ENCODE data around the gene ANKRD53.

The ANKRD53 gene, protein sequence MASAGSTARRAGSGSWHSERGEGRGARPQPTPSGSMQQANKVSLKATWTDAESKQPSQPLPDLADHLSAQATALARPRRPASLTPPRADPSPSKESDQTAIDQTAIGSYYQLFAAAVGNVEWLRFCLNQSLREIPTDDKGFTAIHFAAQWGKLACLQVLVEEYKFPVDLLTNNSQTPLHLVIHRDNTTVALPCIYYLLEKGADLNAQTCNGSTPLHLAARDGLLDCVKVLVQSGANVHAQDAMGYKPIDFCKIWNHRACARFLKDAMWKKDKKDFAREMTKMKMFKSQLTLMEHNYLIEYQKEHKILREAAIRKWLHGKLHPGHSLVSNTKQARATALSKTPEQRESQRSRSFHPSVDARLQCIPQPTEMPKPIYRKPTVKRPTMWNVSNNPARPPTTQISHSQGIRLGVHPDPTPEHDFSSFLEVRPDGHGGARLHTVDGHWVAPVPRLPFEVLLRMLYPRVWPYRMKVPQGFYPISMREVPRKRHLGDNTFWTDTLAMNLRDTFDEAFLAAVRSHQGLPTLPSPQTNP

DNA sequence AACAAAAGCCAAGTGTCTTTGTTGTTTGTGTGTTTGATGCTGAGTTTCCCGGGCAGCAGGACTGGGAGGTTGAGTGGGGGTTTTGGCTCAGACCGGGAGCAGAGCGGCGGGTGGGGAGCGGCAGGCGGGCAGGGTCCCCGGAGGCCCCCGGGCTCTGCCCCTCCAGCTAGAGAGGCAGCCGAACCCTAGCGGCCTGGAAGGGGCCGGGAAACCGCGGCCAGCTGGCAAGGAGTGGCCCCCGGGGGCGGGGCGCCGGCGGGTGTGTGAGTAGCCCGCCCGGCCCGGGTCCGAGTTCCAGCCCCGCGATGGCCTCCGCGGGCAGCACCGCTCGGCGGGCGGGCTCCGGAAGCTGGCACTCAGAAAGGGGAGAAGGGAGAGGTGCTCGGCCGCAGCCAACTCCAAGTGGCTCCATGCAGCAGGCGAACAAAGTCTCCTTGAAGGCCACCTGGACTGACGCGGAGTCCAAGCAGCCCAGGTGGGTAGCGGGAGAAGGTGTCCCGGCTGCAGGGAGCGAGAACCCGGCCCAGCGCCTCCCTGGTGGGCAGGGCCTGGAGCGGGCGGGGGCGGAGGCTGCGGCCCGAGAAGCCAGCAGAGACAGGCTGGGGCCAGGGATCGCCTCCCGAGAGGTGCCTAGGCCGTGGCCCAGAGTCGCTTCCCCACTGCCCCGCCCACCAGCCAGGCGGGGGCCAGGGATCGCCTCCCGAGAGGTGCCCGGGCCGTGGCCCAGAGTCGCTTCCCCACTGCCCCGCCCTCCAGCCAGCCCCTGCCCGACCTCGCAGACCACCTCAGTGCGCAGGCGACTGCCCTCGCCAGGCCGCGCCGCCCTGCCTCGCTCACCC lies at the start of gene ANKRD53:
ANKRD53 (plus strand) TSS at position 290 of the 839 bp plus-strand sequence; CDS start at position 306, 16 bp downstream.
- no peak for DNase-seq

DNA sequence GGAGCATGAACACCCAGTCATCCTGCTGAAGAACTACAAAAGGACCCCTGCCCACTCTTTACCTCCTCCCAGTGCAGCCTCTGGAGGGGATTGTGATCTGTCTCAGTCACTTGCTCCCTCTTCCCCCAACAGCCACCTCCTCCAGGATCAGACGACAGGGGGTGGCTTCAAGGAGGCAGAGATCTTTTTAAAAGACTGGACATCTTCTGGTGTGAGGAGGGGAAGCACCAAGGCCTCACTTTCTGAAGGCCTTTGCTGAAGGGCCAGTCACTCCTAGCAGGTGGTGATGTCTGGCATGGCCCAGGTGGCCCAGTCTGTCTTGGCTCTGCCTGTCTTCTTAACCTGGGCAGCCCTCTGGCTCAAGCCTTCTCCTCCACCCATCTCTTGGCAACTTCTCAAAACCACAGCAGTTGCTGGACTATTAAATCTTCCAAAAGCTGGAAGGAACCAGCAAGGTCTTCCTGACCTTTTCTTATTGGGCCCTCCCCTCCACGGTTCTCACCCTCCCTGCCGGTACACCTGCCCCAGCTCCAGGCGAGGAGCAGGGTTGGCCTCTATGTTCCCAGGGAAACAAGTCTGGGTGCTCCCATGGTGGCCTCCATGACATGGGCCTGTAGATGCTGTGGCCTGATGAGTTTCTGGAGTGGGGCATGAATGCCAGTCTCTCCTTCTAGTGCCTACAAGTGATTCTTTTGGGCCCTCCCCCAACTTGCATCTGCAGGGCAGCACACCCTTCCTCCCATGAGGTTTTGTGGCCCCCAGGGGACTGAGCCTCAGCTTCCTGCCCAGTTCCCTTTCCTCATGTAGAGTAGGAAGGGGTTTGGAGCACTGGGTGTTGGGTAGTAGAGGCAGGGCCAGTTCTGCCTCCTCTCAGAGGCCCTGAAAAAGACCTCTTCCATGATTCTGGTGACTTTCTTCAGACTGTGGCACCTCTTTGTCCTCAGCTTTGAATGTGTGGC lies 47.8 kb upstream of the ANKRD53 start:
- no peak for DNase-seq

DNA sequence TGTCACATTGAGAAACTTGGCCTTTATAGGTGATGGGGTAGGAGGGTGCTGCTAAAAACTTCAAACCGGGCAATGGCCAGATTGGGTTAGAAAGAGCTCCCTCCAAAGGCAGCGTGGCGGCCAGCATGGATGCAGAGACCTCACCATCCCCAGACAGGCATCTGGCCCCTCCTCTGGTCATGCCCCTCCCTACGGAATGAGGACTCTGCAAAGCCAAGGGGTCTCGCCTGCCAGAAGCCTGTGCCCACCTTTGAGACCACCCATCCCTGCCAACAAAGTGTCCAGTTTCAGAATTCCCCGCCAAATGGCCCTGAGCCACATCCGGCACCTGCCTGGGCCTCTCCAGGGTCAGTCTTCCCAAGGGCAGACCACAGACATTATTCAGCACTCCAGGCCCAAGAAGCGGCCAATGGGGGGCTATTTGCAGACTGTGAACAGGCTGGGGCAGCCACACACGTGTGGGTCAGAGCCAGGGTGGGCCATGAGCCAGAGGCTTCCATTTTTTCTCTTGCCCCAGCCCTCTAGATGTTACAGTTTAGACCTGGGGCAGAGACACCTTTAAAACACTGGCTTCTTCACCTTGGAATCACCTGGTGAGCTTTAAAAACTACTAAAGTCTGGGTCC lies 46.9 kb upstream of the ANKRD53 start:
- DNase-seq: no peak

DNA sequence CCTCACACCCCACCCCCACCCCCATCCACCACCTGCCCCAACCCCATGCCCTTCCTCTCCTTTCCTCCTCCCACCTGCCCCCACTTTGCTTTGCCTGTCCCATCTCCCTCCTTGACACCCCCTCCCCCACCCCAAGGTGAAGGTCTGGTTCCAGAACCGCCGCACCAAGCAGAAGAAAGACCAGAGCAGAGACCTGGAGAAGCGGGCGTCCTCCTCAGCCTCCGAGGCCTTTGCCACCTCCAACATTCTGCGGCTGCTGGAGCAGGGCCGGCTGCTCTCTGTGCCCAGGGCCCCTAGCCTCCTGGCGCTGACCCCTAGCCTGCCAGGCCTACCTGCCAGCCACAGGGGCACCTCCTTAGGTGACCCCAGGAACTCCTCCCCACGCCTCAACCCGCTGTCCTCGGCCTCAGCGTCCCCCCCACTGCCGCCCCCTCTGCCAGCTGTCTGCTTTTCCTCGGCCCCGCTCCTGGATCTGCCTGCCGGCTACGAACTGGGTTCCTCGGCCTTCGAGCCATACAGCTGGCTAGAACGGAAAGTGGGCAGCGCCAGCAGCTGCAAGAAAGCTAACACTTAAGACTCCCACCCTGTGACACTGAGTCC lies 45.7 kb upstream of the ANKRD53 start:
- no peak for DNase-seq

DNA sequence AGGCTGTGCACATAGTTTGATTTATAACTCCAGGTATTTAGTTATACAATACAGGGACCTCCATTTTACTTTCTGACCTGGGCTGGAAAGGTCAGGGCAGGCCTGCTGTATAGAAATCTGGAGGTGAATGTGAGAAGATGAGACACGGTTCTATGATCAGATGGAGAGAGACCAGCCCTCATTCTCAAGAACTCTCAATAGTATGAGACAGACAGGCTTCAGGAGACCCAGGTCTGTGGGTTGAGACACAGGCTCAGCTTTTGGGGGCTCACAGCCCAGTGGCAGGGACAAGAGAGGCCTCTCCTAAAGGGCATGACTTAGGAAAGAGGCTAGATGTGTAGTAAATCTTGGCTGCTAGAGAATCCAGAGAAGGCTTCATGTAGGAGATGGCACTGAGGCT lies 43.4 kb upstream of the ANKRD53 start:
- DNase-seq: no peak

DNA sequence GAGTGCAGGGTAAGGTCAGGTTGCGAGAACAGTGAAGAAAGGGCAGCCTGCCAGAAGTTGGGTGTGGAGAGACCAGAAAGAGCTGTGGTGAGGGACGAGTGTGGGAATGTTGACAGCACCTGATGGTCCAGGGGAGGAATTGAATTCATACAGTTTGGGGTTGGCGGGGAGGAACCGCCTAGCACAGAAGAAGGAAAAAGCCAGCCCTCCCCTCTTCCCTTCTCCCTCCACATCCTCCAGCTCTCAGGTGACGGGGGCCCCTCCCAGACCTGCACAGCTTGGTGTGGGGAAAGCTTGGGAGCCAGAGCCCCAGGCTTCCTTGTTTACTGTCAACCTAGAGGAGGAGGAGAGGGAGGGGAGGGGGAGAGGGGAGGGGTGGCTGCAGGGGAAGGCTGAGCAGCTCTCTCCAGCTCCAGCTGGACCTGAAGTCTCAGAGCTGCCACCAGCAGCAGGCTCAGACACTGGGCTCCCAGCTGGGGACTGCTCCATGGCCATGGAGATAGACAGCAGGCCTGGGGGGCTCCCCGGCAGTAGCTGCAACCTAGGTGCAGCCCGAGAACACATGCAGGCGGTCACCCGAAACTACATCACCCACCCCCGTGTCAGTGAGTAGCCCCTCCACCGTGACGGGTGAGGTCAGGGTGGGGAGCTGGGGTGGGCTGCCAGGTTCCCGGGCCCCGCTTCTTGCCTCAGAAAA lies 42.8 kb upstream of the ANKRD53 start, which contains the start of gene ATP6V1B1:
ATP6V1B1 (plus strand) TSS at position 433 of the 697 bp plus-strand sequence; CDS start at position 488, 55 bp downstream.
- DNase-seq: no peak

DNA sequence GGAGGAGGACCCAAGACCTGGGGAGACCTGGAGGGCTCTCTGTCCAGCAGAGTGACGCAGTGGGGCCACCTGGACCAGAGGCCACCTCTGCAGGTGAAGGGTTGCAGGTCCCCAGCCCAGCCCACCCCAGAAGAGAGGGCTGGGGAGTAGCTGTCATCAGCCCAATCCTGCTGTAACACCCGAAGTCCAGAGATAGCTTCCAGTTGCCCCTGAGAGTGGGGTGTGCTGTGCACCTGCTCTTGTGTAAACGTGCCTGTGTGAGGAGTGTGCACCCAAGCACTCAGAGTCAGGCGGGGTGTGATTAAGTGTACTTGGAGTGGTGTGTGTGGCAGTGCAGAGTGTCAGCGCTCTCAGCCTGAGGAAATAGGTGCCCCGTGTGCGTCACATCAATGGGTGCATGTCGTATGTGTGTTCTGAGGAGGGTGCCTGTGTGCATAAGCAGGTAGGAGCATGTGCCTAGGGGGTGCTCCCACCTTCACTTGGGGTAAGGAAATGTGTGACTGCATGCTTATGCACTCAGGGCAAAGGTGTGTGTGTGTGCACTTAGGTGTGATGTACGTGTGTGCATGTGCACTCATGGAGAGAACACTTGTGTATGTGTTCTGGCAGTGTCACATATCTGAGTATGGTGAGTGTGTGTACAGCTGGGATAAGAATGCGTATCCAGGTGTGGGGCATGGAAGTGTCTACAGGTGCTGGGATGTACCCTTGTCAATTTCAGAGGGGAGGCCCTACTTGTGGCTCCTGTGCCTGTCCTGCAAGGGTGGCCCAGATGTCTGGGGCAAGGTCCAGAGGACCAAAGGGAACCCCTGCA lies 42.1 kb upstream of the ANKRD53 start:
- no peak for DNase-seq

DNA sequence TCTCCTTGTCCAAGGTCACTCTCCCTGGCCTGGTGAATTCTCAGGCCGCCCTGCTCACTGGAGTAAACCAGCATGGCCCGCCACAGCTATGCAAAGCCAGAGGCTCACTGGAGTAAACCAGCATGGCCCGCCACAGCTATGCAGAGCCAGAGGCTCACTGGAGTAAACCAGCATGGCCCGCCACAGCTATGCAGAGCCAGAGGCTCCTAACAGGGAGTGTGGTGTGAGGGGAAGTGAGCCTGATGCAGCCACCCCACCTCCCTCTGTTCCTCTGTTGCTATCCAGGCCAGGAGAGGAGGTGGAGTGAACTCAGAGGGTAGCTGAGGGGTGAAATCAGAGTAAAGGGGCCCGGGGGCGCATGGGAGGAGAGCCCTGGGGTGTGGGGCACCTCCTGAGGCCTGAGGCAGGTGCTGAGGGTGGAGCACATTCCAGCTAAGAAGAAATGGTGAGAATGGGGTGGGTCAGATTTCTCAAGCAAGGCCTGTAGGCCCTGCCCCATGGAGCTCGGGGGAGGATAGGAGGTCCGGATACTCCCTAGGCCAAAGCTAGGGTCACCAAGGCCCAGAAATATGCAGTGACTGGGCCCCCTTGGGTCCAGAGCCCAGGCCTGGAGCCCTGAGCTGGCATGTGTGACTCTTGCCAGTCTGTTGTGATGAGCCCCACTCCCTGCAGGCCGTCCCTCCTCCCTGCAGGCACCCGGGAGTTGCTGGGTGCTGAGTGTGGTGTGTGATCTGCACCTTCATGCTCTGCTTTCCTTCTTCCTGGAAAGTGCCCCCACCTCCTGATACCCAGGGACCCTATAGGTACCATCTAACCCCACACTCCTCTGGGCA lies 41.2 kb upstream of the ANKRD53 start:
- DNase-seq: no peak

DNA sequence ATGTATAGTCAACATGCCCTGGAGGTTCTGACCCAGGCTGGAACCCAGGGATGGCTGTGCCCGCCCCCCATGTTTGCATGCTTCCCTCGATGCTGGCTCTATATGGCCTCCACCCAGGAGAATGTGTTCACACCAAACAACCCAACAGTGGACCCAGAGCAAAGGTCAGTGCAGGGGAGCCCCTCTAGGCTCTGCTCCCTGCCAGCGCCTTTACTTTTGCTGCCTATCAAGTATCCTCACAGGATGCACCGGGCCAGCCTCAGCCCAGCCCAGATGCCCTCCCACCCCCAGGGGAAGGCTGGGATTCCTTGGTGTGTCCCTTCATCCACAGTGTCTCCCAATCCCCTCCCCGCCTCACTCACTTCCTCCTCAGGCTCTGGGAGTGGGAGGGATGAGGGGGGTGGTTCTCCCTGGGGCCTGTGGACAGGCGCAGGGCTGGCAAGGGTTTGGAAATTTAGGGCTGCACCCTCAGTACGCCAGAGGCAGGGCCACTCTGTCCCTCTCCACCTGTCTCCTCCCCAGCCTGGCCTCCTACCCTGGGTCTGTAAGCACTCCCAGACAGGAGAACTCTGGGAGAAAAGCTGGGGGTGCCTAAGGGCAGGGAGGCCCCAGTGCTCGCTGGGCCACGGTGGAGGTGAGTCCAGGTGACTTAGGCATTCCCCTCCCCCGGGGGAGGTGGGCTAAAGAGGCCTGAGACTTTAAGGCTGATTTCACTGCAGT lies 40.4 kb upstream of the ANKRD53 start:
- no peak for DNase-seq

DNA sequence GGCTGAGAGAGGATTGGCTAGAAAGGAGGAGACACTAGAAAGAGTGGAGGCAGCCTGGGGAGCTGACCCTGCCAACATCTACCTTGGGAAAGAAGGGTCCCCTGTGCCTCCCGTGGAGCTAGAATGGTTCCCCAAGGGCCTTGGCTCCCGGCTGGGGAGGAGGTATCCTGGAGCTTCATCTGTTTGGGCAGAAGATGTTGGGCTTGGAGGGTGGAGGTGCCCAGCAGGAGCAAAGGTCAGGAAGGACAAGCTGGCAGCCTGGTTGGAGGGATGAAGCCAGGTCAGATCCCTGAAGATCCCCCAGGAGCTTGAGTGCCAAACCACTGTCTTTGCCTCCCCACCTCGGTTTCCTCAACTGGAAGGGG lies 39.9 kb upstream of the ANKRD53 start:
- DNase-seq: no peak

DNA sequence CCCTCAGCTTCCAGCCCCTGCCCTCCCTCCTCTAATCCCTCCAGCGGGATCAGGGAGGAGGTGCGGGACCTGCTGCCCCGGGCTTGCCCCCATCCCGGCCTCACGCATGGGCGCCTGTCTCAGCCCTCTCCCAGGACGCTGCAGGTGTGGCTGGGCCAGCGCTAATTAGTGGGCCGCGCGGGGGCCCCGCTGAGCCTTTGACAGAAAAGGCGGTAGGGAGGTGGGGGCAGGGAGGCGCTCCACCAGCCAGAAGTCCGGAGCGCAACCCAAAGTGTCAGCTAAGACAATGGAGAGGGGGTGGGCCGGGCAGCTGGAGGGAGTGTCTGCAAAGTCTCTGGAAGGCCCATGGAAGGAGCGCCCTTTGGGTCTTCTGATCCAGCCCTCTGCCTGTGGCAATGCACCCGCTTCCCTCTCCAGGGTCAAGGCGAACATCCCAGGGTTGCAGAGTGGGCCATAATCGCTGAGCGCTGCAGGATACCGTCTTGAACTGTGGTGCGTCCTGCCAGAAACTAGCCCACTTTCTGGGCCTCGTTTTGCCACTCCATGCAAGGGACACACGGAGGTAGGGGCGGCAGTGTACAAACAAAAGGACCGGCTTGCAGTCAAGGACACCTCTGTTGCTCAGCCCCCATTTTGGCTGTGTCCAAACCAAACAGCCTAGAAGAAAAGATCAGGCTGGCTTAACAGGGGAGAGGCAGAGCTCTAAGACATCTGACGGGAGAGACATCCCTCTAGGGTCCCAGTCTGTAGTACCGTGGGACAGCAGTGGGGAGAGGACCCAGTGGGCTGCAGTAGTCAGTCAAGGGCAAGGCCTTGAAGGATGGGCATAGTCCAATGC lies 39.2 kb upstream of the ANKRD53 start:
- no peak for DNase-seq

DNA sequence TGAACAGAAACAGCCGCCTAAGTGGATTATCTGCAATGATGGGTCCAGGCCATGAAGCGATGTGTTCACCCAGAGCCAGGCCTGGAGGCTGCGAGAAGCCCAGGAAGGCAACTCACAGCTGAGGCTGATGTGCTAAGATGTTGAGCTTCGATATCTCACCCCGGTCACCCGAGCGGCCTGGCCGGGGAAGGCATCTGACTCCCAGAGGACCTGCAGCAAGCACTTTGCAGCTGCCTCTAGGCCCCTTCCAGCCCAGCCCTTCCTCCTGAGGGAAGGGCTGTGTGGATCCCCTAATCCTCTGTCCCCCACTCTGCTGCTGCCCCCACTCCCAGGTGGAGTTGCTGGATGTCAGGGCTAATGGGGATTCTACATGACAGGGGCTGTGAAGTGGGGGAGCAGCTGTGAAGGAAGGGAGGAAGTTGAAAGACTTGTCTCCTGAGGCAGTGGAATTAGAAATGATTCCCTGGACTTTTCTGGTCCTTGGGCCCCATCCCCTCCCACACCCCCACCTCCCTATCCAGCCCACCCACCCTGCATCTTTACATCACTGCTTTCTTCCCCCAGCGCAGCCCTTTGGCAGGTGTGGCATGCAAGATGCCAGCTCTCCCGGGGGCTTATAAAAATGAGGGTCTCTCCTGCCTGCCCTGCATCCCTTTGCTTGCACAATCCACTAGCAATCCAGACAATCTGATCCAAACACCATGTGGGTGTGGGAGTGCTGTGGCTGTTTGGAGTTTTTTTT lies 38.4 kb upstream of the ANKRD53 start:
- DNase-seq: no peak

DNA sequence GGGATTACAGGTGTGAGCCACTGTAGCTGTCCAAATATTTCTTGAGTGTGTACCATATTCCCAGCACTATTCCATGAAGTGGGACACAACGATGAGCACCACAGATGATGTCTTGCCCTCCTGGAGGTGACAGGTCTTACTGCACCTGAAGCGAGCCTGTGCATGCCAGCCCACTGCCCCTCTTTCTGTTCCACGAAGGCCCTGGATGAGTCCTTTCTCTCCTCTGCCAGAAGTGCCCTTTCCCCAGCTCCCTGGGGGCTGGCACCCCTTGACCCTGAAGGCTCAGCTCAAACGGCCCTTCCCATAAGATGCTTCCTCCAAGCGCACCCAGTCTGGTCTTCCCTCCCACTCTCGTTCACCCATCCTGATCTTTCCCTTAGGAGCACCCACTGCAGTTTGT lies 37.2 kb upstream of the ANKRD53 start:
- DNase-seq: no peak

DNA sequence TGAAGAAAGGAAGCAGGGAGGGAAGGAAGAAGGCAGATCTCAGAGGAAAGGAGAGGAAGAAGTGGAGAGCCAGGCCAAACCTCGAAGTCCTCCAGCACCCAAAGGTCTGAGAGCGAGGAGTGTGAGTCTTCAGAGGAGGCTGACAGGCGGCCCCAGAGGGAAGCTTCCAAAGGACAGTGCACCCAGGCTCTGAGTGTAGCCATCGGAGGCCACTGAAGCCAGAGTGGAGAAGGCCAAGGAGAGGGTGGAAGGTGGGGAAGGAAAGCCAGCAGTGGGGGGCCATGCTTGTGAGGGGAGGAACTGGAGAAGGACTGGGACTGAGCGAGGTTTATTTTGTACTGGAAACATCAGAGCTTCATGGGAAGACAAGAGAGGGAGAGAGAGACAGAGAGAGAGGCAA lies 36.7 kb upstream of the ANKRD53 start:
- DNase-seq: no peak

DNA sequence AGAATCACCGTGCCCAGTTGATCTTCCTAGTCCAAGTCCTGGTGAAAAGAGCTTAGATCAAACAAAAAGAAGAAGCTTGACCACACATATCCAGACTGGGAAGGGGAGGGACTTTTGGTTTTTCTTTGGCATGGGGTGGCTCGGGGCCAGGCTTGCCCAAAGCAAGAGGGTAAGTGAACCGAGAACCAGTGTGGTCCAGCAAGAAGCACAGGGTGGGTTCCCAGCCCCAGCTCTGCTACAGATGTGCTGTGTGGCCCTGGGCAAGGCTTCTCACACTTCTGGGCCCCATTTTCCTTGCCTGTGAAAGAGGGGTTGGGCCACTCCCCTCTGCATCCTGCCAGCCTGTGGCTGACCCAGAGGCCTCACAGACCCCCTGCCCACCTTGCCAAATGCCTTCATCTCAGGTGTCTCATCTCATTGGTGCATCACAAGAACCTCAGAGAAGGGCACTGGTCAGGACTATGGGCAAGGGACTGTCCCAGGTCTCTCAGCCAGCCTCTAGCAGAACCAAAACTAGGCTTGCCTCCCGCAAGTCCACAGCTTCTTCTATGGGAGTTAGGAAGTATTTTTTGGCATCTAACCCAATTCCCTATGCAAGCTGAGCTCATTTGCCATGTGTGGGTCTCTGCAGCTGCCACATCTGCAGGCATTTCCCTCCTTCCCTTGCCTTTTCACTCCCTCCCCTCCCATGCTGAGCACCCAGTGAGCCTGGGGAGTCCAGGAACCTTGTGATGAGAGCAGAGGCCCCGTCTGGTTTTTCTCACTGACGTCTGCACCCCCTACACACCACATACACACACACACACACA lies 35.8 kb upstream of the ANKRD53 start:
- no peak for DNase-seq

Data from activated CD4-positive, alpha-beta T cell treated with anti-CD3 and anti-CD28 coated beads, Interleukin-10, Interleukin-2, amounts not matched to agents 100 ng/mL and 50 ng/mL, durations not matched to agents 16 hours and 8 hours (primary cell).